Mucosa of descending colon (tissue), 3 donors: ENCODE data around the gene SCTR. TPM values are rescaled to one million over a fixed set of nuclear protein-coding genes. Genes with fewer than 3 reads are reported as not detected.

ENCODE experiments used
- ATAC-seq: fragments of 200-7000 bp; cut with Tn5 transposase; one replicate; pipeline ENCODE4 v1.9.1; 2020; ENCODE audit warnings: mild to moderate bottlenecking, moderate library complexity
- DNase-seq, 3 donors: peaks; one replicate each; pipeline ENCODE4 v3.0.0-alpha.2; 2020
- H3K36me3 ChIP-seq: fragments of 200-600 bp; one replicate; pipeline ENCODE4 v1.8.0; 2021; ENCODE audit warnings: low read depth, mild to moderate bottlenecking
- H3K4me1 ChIP-seq: fragments of 200-600 bp; one replicate; pipeline ENCODE4 v1.8.0; 2021; ENCODE audit warnings: low read depth, mild to moderate bottlenecking
- H3K4me3 ChIP-seq: fragments of 200-600 bp; one replicate; pipeline ENCODE4 v1.8.0; 2021; ENCODE audit warnings: mild to moderate bottlenecking
- H3K9me3 ChIP-seq: fragments of 200-600 bp; one replicate; pipeline ENCODE4 v1.8.0; 2021; ENCODE audit warnings: mild to moderate bottlenecking
- intact Hi-C, 2 donors: fragments of 100-400 bp; cut with DNase I in 1 of 2; cut with micrococcal nuclease in 1 of 2; formaldehyde crosslinking; loops; one replicate each; pipeline versions ENCODE4 v1.11.0 to v1.11.1; 2022; cut with DNase I, micrococcal nuclease
- total RNA-seq, 3 donors: library from RNA; stranded (reverse); fragmentation: NEBNext Ultra II Directional in 2 of 3; extraction: Animal tissue kit (Norgen Biotek cat#: 25700) in 2 of 3; gene quantifications; one replicate each; pipeline versions ENCODE4 v1.2.1 to v1.2.4, GENCODE V29; 2021 to 2023
- TF ChIP-seq, protein P1 (sequence below): fragments of 200-600 bp; IDR thresholded peaks from one replicate; pipeline ENCODE4 v1.8.0; 2022; ENCODE audit warnings: antibody characterized with exemption, mild to moderate bottlenecking
- donor health status: DM: no; HTN: no; CAD: no; lungs with moderate emphysema.
- donor health status: DM: no; HTN: no; CAD: no.
- donor health status: DM: no; HTN: yes; CAD: no.

Gene SCTR
- total RNA-seq, 3 donors from 2014 or later = 0.25 to 0.32 TPM; not detected in 1

DNA sequence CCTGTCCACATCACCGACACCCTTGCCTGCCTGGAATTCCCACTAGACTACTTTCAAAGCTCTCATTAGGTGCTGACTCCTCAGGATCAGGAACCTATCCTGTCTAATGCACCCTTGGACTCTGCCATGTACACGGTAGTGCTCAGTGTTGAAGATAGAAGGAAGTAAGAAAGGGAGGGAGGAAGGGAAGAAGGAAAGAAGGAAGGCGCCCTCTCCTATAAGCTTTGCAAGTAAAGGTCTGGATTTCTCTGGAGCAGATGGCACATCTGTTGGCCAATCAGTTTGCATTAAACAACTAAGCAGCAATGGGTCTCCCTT lies 45.3 kb downstream of the SCTR start:
- H3K4me3 ChIP-seq = no peak overlapping the region
- H3K36me3 ChIP-seq = no peaks in the 10 kb centered on the region
- H3K9me3 ChIP-seq = no peaks in the 10 kb centered on the region
- intact Hi-C loops = loop anchor here (5.0 kb wide), 1 partner anchor 72 kb away; no protein-coding TSS in a partner anchor
- no peaks in the 10 kb centered on the region for H3K4me1 ChIP-seq
- ATAC-seq = peak; percentile 5
- TF ChIP-seq, protein P1, sequence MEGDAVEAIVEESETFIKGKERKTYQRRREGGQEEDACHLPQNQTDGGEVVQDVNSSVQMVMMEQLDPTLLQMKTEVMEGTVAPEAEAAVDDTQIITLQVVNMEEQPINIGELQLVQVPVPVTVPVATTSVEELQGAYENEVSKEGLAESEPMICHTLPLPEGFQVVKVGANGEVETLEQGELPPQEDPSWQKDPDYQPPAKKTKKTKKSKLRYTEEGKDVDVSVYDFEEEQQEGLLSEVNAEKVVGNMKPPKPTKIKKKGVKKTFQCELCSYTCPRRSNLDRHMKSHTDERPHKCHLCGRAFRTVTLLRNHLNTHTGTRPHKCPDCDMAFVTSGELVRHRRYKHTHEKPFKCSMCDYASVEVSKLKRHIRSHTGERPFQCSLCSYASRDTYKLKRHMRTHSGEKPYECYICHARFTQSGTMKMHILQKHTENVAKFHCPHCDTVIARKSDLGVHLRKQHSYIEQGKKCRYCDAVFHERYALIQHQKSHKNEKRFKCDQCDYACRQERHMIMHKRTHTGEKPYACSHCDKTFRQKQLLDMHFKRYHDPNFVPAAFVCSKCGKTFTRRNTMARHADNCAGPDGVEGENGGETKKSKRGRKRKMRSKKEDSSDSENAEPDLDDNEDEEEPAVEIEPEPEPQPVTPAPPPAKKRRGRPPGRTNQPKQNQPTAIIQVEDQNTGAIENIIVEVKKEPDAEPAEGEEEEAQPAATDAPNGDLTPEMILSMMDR = no peak
- DNase-seq = no peak

DNA sequence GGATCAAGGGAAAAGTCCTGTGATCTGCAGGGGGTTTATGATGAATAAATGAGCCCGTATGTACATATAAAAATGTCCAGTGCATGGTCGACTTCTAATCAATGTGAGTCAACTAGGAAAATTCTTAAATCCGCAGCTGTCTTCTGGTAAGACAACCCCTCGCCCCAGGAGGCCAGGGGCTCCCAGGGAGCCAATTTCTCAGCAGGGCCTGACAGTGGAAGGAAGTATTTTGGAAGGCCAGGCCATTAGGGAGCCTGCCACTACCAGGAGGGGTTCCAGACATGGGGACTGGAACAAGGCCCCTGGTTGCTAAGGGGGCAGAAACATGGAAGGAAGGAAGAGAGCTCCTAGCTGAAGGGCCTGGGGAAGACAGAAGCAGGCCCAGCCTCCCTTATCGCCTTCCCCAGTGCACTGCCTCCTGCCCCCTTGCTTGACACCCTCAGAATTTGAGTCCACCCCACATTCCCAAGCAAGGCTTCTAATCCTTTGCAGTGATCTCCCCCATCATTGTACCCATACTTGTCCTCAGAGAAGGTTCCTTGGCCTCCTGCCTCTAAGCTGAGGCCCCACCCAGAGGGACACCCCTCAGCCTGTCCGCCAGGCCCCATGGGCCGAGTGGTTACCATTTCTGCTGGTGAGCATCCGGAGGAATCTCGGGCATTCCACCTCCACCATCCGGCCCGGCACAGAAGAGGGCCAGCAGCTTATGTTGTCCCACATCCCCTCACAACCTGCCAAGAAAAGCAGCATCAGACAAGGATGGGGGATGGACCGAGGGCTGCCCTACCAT lies 45.9 kb downstream of the SCTR start:
- Histone ChIP-seq H3K4me3 (no peak overlapping the region), H3K9me3 (no peaks in the 10 kb centered on the region), H3K4me1 (no peaks in the 10 kb centered on the region), H3K36me3 (no peaks in the 10 kb centered on the region)
- intact Hi-C loops = loop anchor here (5.0 kb wide), 1 partner anchor 71 kb away; no protein-coding TSS in a partner anchor
- DNase-seq (no peak), ATAC-seq (no peak)
- TF ChIP-seq, protein P1 = no peak

DNA sequence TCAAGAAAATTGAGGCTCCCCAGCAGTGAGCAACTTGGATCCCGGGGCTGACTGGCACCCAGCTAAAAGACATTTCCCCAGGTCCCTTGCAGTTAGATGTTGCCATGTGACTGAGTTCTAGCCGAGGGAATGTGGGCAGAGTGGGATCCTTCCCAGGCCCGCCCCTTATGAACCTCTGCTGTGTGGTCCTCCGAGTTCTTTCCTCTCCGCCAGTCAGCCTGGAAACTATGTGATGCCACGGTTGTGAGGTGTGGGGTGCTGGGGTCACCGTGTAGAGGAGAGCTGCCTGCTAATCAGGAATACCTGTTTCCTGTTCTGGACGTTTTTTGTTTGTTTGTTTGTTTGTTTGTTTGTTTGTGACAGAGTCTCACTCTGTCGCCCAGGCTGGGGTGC lies 47.2 kb downstream of the SCTR start:
- ATAC-seq (no peak), DNase-seq (no peak)
- Histone ChIP-seq H3K4me3 (no peak overlapping the region), H3K9me3 (no peaks in the 10 kb centered on the region), H3K36me3 (no peaks in the 10 kb centered on the region), H3K4me1 (peaks cover 3% of the 10 kb centered on the region)
- TF ChIP-seq, protein P1 = no peak
- intact Hi-C loops = loop anchor here (5.0 kb wide), 1 partner anchor 70 kb away; no protein-coding TSS in a partner anchor

DNA sequence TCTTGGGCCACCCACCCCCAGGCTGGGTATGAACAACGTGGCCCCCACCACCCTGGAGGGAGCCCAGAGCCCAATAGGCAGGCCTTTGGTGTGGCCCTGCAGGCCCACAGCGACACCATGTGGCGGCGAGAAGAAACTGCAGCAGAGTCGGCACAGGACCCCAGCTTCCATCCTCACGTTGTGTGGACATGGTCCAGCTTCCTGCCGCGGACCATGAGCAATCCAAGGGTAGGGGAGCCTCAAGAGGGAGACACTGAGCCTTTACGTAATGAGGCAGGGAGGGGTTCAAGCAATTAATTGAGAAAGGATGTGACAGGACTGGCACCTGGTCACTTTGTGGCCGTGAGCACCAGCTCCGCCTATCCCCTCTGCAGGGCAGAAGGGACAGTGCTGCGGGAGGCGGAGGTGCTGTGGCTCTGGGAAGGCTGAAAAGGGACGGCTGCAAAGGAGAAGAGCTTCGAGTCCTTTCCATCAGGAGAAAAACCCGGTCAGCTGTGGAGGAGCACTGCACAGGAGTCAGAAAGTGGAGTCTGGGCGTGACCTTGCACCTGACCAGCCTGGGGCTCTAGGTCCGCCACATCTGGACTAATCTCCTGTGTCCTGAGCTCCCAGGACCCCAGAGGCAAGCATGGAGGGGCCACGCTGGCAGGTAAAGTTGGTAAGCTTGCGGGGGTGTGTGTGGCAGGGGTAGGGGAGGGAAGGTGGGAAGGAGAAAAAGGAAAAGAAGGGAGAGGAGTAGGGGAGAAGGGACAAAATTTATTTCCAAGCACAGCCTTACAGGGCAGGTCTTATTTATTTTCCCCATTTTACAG lies 47.8 kb downstream of the SCTR start:
- ATAC-seq (peak; percentile 89), DNase-seq (peak in 2 of 3 donors; percentile 56 to 72)
- intact Hi-C loops = loop anchor here (5.0 kb wide), 1 partner anchor 69 kb away; no protein-coding TSS in a partner anchor
- Histone ChIP-seq H3K36me3 (no peaks in the 10 kb centered on the region), H3K4me3 (no peak overlapping the region), H3K9me3 (no peaks in the 10 kb centered on the region), H3K4me1 (peaks cover 3% of the 10 kb centered on the region)
- TF ChIP-seq, protein P1 = peak; percentile 93

DNA sequence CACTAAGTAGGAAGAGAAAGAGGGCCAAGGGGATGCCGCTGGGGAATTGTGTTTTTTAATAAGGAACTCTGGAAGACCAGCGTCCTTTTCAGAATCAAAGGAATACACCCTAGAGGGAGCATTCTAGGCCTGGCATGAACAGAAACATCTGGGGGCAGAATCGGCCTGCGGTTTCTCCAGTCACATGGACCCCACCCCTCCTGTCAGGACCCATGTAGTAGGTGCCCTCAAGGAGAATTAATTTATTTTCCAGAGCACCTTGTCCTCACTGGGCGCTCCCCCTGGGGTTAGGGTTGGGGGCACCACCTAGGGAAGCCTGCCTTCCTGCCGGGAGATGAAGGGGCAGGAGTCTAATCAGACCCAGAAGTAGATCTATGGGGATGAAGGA lies 48.4 kb downstream of the SCTR start:
- ATAC-seq (no peak), DNase-seq (no peak)
- intact Hi-C loops = loop anchor here (5.0 kb wide), 1 partner anchor 69 kb away; no protein-coding TSS in a partner anchor

More for the DNA sequence above, 48.4 kb downstream of the SCTR start:
- TF ChIP-seq, protein P1 = no peak
- Histone ChIP-seq H3K36me3 (no peaks in the 10 kb centered on the region), H3K4me1 (peaks cover 3% of the 10 kb centered on the region), H3K4me3 (no peak overlapping the region), H3K9me3 (no peaks in the 10 kb centered on the region)
